Measurements from ENCODE around the gene ABCD4.

Gene ABCD4

DNA sequence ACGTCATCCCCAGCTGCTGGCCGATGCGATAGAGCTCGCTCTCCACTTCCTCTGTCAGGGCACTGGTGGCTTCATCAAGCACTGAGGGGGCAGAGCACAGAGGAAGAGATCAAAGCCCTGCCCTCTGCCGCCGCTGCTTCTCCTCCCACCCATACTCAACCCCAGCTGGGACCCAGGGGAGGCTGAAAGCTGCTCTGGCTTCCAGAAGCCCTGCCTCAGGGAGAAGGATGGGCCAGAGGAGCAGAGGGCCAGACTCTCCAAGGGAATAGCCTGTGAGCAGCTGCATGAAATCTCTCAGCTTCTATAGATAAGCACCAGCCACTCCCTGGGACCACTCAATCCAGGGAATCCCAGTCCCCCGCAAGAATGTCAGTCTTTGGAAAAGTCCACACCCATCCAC, 16.0 kb downstream of the ABCD4 start:
- ChIA-PET CTCF (no interaction called here), POLR2A (interaction anchor here (0.8 kb wide), 1 partner anchor 9 kb away, joined by 3 read pairs; no protein-coding TSS in a partner anchor)
- H3K4me3 ChIP-seq (ENCODE audit: low read depth, low read length) = no peak overlapping the region
- H3K9me3 ChIP-seq (ENCODE audit: control insufficient read depth, insufficient read depth, low read depth, low read length) = no peaks in the 10 kb centered on the region
- peaks cover 9 to 91% of the 10 kb centered on the region in 2 experiments; a peak in 2 of 3 replicates for H3K36me3 ChIP-seq (ENCODE audit: control insufficient read depth in 2 of 2, insufficient read depth in 1 of 2, low read length in 2 of 2)
- H3K4me1 ChIP-seq (ENCODE audit: control insufficient read depth, insufficient read depth, low read length) = no peaks in the 10 kb centered on the region
- H3K27ac ChIP-seq (ENCODE audit: extremely low read depth, low read depth, low read length) = no peak overlapping the region
- TF ChIP-seq ZNF768 (tag by site-specific recombination; IDR thresholded peaks at IDR 0.05) = no peak
- no peak for TF ChIP-seq ZNF624 (tag by site-specific recombination; IDR thresholded peaks at IDR 0.05)
- TF ChIP-seq ZNF629 (tag by site-specific recombination; IDR thresholded peaks at IDR 0.05) = no peak
- TF ChIP-seq ZNF626 (tag by site-specific recombination; IDR thresholded peaks at IDR 0.05) = no peak
- no peak for TF ChIP-seq ZNF560 (tag by site-specific recombination; IDR thresholded peaks at IDR 0.05; ENCODE audit: borderline replicate concordance)
- no peak for TF ChIP-seq ZNF791 (tag by site-specific recombination; IDR thresholded peaks at IDR 0.05)
- TF ChIP-seq, protein P1, sequence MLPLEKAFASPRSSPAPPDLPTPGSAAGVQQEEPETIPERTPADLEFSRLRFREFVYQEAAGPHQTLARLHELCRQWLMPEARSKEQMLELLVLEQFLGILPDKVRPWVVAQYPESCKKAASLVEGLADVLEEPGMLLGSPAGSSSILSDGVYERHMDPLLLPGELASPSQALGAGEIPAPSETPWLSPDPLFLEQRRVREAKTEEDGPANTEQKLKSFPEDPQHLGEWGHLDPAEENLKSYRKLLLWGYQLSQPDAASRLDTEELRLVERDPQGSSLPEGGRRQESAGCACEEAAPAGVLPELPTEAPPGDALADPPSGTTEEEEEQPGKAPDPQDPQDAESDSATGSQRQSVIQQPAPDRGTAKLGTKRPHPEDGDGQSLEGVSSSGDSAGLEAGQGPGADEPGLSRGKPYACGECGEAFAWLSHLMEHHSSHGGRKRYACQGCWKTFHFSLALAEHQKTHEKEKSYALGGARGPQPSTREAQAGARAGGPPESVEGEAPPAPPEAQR (tag by site-specific recombination; IDR thresholded peaks at IDR 0.05) = no peak
- TF ChIP-seq ZBTB20 (tag by site-specific recombination; IDR thresholded peaks at IDR 0.05) = no peak
- no peak for TF ChIP-seq ZNF214 (tag by site-specific recombination; IDR thresholded peaks at IDR 0.05; ENCODE audit: borderline replicate concordance)

DNA sequence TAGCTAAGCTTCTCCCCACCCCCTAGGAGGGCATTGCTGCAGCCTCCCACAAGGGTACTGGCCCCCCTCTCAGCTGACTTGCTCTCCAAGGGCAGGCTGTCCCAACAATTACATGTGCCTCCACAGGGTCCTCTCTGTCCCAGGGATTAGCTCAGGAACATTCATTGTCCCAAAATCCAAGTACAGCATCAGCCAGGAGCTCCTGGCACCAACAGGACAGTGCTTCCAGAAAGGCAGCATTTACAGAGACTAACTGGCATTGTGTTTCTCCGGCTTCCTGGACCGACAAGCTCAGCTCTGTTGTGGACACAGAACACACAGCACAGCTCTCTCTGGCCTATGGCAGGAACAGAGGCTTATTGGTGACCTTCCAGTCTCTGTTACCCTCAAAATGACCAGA, 21.7 kb downstream of the ABCD4 start:
- TF ChIP-seq ZFP37 (tag by site-specific recombination; IDR thresholded peaks at IDR 0.05) (no peak), ZNF843 (tag by site-specific recombination; IDR thresholded peaks at IDR 0.05) (no peak), ZNF148 (tag by site-specific recombination; IDR thresholded peaks at IDR 0.05; ENCODE audit: borderline replicate concordance) (no peak), ZNF558 (tag by site-specific recombination; IDR thresholded peaks at IDR 0.05) (no peak), ZNF223 (tag by site-specific recombination; IDR thresholded peaks at IDR 0.05) (no peak), OVOL3 (tag by site-specific recombination; IDR thresholded peaks at IDR 0.05) (no peak), ZNF175 (tag by site-specific recombination; IDR thresholded peaks at IDR 0.05) (no peak), ZFP41 (tag by site-specific recombination; IDR thresholded peaks at IDR 0.05; ENCODE audit: borderline replicate concordance) (no peak), ZNF561 (tag by site-specific recombination; IDR thresholded peaks at IDR 0.05; ENCODE audit: borderline replicate concordance) (no peak), GLIS1 (tag by site-specific recombination; IDR thresholded peaks at IDR 0.05) (no peak), ZNF747 (tag by site-specific recombination; IDR thresholded peaks at IDR 0.05) (no peak), GLI4 (tag by site-specific recombination; IDR thresholded peaks at IDR 0.05) (no peak), ZNF654 (tag by site-specific recombination; IDR thresholded peaks at IDR 0.05; ENCODE audit: low read depth) (no peak), ZNF677 (tag by site-specific recombination; IDR thresholded peaks at IDR 0.05) (no peak), ZNF335 (tag by site-specific recombination; conservative IDR thresholded peaks at IDR 0.05) (no peak), ZNF155 (tag by site-specific recombination; IDR thresholded peaks at IDR 0.05) (no peak), ZNF792 (tag by site-specific recombination; IDR thresholded peaks at IDR 0.05) (no peak), KLF1 (tag by site-specific recombination; IDR thresholded peaks at IDR 0.05) (no peak), MYNN (tag by site-specific recombination; IDR thresholded peaks at IDR 0.05; ENCODE audit: borderline replicate concordance) (no peak), ZNF416 (tag by site-specific recombination; IDR thresholded peaks at IDR 0.05) (no peak)
- ChIA-PET CTCF (interaction anchor here (0.6 to 1.2 kb wide), 2 partner anchors 24 to 233 kb away, joined by 3 to 4 read pairs; no protein-coding TSS in a partner anchor), POLR2A (interaction anchor here (0.5 to 1.0 kb wide), 2 partner anchors 11 to 24 kb away, joined by 3 to 5 read pairs; no protein-coding TSS in a partner anchor)

More for the DNA sequence above, 21.7 kb downstream of the ABCD4 start:
- Histone ChIP-seq H3K27ac (ENCODE audit: extremely low read depth, low read depth, low read length) (no peak overlapping the region), H3K4me3 (ENCODE audit: low read depth, low read length) (no peak overlapping the region), H3K4me1 (ENCODE audit: control insufficient read depth, insufficient read depth, low read length) (no peaks in the 10 kb centered on the region), H3K36me3 (ENCODE audit: control insufficient read depth in 2 of 2, insufficient read depth in 1 of 2, low read length in 2 of 2) (peaks cover 0 to 41% of the 10 kb centered on the region in 2 experiments; a peak in 2 of 3 replicates), H3K9me3 (ENCODE audit: control insufficient read depth, insufficient read depth, low read depth, low read length) (no peaks in the 10 kb centered on the region)

Data from HEK293 (cell line).